B cell (primary cell): ENCODE results near the gene TRIM24. TPM values are rescaled to one million over a fixed set of nuclear protein-coding genes. Genes with fewer than 3 reads are reported as not detected.

Experiments
- ATAC-seq: fragments of 200-7000 bp; cut with Tn5 transposase; one replicate; pipeline ENCODE4 v1.10.0; 2021; ENCODE audit warnings: low read depth, mild to moderate bottlenecking, moderate number of reproducible peaks, moderate library complexity
- CTCF ChIA-PET: fragments of 350-600 bp; sonication (Branson Sonifier 250); formaldehyde crosslinking; loops from one replicate; lab custom pipeline; 2021; ENCODE audit warnings: antibody characterized with exemption, inconsistent platforms; lab: Charles Lee
- POLR2A ChIA-PET: fragments of 350-600 bp; sonication (Branson Sonifier 250); formaldehyde crosslinking; loops from one replicate; lab custom pipeline; 2021; ENCODE audit warnings: antibody characterized with exemption; lab: Charles Lee
- DNase-seq: peaks from one replicate; pipeline ENCODE4 v3.0.0; 2013
- H2AFZ ChIP-seq: 2 replicates; pipeline ENCODE4 v1.6.1; 2012; ENCODE audit warnings: mild to moderate bottlenecking, low read depth, low read length; ENCODE audit not compliant: insufficient read depth, poor library complexity, severe bottlenecking
- H3K27ac ChIP-seq, 2 donors: 1 replicate in 1 of 2; 2 replicates in 1 of 2; pipeline ENCODE4 v1.5.1; 2012 to 2013; ENCODE audit warnings: low read length in 2 of 2, mild to moderate bottlenecking in 2 of 2, moderate library complexity in 1 of 2
- H3K27me3 ChIP-seq, 4 experiments: fragments of 200-600 bp in 1 of 4; sonication (generic) in 1 of 4; replicated peaks in 1 of 4; 1 replicate in 2 of 4; 2 replicates in 2 of 4; pipeline versions ENCODE4 v1.6.1 to v1.7.0; 2013 to 2016; ENCODE audit warnings: low read length in 3 of 4, mild to moderate bottlenecking in 2 of 4, mixed read lengths in 1 of 4, moderate library complexity in 1 of 4; ENCODE audit not compliant: insufficient read depth in 4 of 4, control insufficient read depth in 3 of 4; ENCODE audit errors: control extremely low read depth in 1 of 4
- H3K36me3 ChIP-seq, 2 experiments: replicated peaks in 1 of 2; 1 replicate in 1 of 2; 2 replicates in 1 of 2; pipeline versions ENCODE4 v1.6.1 to v1.7.1; 2013; ENCODE audit warnings: low read length in 1 of 2; ENCODE audit not compliant: insufficient read depth in 2 of 2, control insufficient read depth in 1 of 2; ENCODE audit errors: control extremely low read depth in 1 of 2, extremely low read depth in 1 of 2
- H3K4me1 ChIP-seq, 2 donors: fragments of 200-600 bp in 1 of 2; sonication (generic) in 1 of 2; 1 replicate in 1 of 2; 2 replicates in 1 of 2; pipeline versions ENCODE4 v1.5.1 to v1.6.1; 2013 to 2017; ENCODE audit warnings: low read length in 2 of 2; ENCODE audit not compliant: control insufficient read depth in 2 of 2, insufficient read depth in 2 of 2
- H3K4me2 ChIP-seq: replicated peaks from 2 replicates; pipeline ENCODE3; 2012; ENCODE audit warnings: mild to moderate bottlenecking, low read depth, low read length; ENCODE audit not compliant: poor library complexity, severe bottlenecking
- H3K4me3 ChIP-seq, 5 experiments: fragments of 200-600 bp in 1 of 5; sonication (generic) in 1 of 5; 1 replicate in 3 of 5; 2 replicates in 2 of 5; pipeline versions ENCODE4 v1.5.1 to v1.7.0; 2011 to 2016; ENCODE audit warnings: low read length in 4 of 5, mild to moderate bottlenecking in 4 of 5, low read depth in 2 of 5, control low read depth in 1 of 5, moderate library complexity in 1 of 5; ENCODE audit not compliant: insufficient read depth in 1 of 5; ENCODE audit errors: control extremely low read depth in 1 of 5, extremely low read depth in 1 of 5
- H3K79me2 ChIP-seq: fragments of 200-600 bp; sonication (generic); one replicate; pipeline ENCODE4 v1.6.0; 2016; ENCODE audit warnings: low read length; ENCODE audit not compliant: control insufficient read depth, insufficient read depth
- H3K9ac ChIP-seq: fragments of 200-600 bp; sonication (generic); 2 replicates; pipeline ENCODE4 v1.6.1; 2017; ENCODE audit warnings: mild to moderate bottlenecking, low read length, moderate library complexity
- H3K9me3 ChIP-seq, 3 donors: one replicate each; pipeline versions ENCODE4 v1.6.1 to v1.7.1; 2013; ENCODE audit warnings: low read length in 2 of 3; ENCODE audit not compliant: control insufficient read depth in 2 of 3, insufficient read depth in 1 of 3; ENCODE audit errors: control extremely low read depth in 1 of 3
- H4K20me1 ChIP-seq: 2 replicates; pipeline ENCODE4 v1.6.0; 2012; ENCODE audit warnings: mild to moderate bottlenecking, low read length; ENCODE audit not compliant: insufficient read depth, control insufficient read depth, poor library complexity, severe bottlenecking
- H3K27ac Mint-ChIP-seq: one replicate; pipeline ENCODE4 v1.8.0; 2021; ENCODE audit warnings: mixed read lengths
- H3K27me3 Mint-ChIP-seq: one replicate; pipeline ENCODE4 v1.8.0; 2021; ENCODE audit warnings: mixed read lengths
- H3K4me1 Mint-ChIP-seq: one replicate; pipeline ENCODE4 v1.8.0; 2021; ENCODE audit warnings: mixed read lengths
- H3K4me3 Mint-ChIP-seq: one replicate; pipeline ENCODE4 v1.8.0; 2021; ENCODE audit warnings: mixed read lengths
- H3K9me3 Mint-ChIP-seq: one replicate; pipeline ENCODE4 v1.8.0; 2022; ENCODE audit warnings: mixed read lengths; ENCODE audit not compliant: insufficient read depth
- CTCF ChIP-seq: fragments of 200-600 bp; IDR thresholded peaks from one replicate; pipeline ENCODE4 v1.8.0; 2022; ENCODE audit warnings: antibody characterized with exemption, mild to moderate bottlenecking
- EZH2 ChIP-seq: IDR thresholded peaks from 2 replicates; pipeline ENCODE4 v1.6.1; 2012; ENCODE audit warnings: borderline replicate concordance, low read depth, mild to moderate bottlenecking, moderate library complexity, low read length; ENCODE audit not compliant: insufficient read depth, poor library complexity, severe bottlenecking
- WGBS: methylation state at CpG from one replicate; pipeline ENCODE4 v1.1.5; 2013; ENCODE audit warnings: missing lambda C conversion rate; ENCODE audit not compliant: insufficient coverage; 5-methylcytosine and 5-hydroxymethylcytosine counted together
- intact Hi-C: fragments of 100-400 bp; cut with micrococcal nuclease; formaldehyde crosslinking; loops from one replicate; pipeline ENCODE4 v1.10.0; 2022
- polyA plus RNA-seq: library from polyadenylated mRNA; depleted of rRNA; stranded (reverse); fragments of >200 nt; gene quantifications from 2 replicates; pipeline ENCODE4 v1.2.3, GENCODE V29; 2012
- total RNA-seq, 2 donors: library from RNA; stranded (reverse); fragments of 120-200 nt in 1 of 2; gene quantifications; 1 replicate in 1 of 2; 2 replicates in 1 of 2; pipeline versions ENCODE4 v1.2.3 to v1.2.4, GENCODE V29; 2013 to 2022

TRIM24 gene
- total and polyA plus RNA-seq, 2 donors (not counting 1 experiment from before 2014, with no cell fraction given), result 3.7 to 18.7 TPM

DNA sequence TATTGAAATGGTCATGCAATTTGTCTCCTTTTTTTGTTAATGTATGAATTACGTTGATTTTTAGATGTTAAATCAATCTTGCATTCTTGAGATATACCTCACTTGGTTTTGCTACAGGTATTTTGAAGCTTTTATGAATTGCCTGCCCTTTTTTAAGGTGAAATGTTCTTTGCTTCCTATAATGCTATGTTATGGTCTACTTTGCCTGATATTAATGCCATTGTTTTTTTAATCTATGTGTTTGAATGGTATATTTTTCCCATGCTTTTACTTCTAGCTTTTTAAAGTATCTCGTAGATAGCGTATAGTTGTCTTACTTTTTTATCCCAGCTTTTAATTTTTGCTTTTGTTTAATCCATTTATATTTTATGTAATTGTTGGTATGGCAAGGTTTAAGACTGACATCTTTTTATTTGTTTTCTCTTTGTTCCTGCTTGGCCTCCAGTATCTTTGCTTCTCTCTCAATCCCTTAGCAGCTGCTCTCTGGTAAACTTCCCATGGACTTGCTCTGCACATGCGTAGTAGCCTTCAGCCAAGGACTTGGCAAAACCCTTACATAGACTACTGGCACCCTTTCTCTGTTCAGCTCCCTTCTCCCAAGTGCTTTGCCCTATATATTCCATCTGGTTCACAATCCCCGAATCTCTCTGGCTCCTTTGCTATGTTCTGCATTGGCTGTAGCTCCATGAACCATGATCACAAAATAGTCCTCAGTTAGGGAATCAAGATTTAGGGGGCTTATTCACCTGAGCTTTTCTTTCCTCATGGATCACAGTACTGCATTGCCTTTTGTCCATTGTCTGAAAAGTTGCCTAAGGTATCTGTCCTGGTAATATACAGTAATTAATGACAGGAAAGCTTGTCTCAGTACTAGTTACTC is 8.4 kb downstream of the TRIM24 start:
- Histone ChIP-seq H3K27me3 (no peaks in the 10 kb centered on the region), H3K79me2 (peaks cover 94% of the 10 kb centered on the region), H3K36me3 (no peaks in the 10 kb centered on the region), H3K4me2 (no peak overlapping the region), H3K9me3 (no peaks in the 10 kb centered on the region), H3K9ac (no peak overlapping the region), H3K4me3 (no peak overlapping the region), H3K27ac (no peak overlapping the region), H2AFZ (no peak overlapping the region), H4K20me1 (peaks cover 13% of the 10 kb centered on the region), H3K4me1 (no peaks in the 10 kb centered on the region)
- ChIA-PET POLR2A (interaction anchor here (0.5 kb wide), 1 partner anchor 9 kb away, joined by 3 read pairs; no protein-coding TSS in a partner anchor), CTCF (no interaction called here)
- H3K9me3 Mint-ChIP-seq, result no peaks in the 10 kb centered on the region
- DNase-seq, result no peak
- H3K4me1 Mint-ChIP-seq, result peaks cover 11% of the 10 kb centered on the region
- ATAC-seq, result no peak
- intact Hi-C loops, result loop anchor here (10.0 kb wide), 1 partner anchor 564 kb away; no protein-coding TSS in a partner anchor
- H3K4me3 Mint-ChIP-seq, result no peak overlapping the region
- TF ChIP-seq EZH2 (no peak), CTCF (no peak)
- 100% methylated on average over 2 of the region's 5 CpGs for WGBS
- H3K27ac Mint-ChIP-seq, result no peak overlapping the region
- H3K27me3 Mint-ChIP-seq, result no peaks in the 10 kb centered on the region
